ENCODE data around the gene DCST1. TPM values are rescaled to one million over a fixed set of nuclear protein-coding genes. Genes with fewer than 3 reads are reported as not detected.
A peak's percentile ranks its signal among the peaks of the same experiment; 100 is the strongest.

DCST1 gene
- total and polyA plus RNA-seq, 2 of the 13 experiments (the other 11 are each of a cell fraction or from before 2014, with no cell fraction given), result 0.04 TPM; not detected in 1

DNA sequence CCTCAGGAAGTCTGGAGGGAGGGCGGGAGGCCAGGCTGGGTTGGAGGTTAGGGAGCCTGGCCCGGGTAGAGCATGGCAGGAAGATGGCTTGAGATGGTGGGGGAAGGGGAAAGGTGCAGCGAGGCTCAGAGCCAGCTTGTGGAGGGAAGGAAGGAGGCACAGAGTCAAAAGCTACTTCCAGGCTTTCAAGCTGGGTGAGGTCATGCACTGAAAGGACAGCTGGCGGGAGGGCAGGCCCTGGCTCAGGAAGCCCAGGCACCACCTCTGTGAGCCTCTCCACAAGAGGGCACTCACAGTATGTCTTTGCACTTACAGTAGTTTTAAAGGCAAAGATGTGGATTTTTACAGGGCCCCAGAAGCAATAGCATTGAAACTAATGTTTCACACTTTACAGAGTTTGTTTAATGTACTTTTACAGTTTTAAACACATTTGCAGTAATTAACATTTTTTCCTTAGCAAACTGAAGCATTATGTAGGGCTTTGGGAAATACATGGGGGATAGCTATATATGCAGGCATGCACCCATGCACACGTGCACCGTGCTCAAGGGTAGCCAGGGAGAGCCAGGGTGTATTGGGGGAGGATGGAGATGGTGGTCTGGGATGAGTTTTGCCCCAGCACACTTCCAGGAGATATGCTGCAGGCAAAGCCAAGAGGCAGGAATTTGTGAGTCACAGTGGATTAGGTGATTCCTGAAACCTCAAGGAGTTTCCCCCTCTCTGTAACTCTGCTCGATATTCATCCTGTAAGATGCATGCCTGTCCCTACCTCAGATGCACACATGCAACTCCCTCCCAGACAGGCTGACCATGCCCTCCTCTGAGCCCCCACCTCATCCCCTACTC is 11.4 kb downstream of the DCST1 start:
- BruUV-seq (replicated peaks), result no TSS peak
- no peaks in the 10 kb centered on the region for H3K9me3 ChIP-seq (ENCODE audit: low read length)
- CTCF ChIA-PET (ENCODE audit: low intra/inter-chr PET ratio, low total read pairs), result interaction anchor here (0.9 to 3.0 kb wide), 6 partner anchors 14 to 139 kb away, joined by 3 to 27 read pairs (median 4); no protein-coding TSS in a partner anchor
- WGBS (ENCODE audit: low lambda C conversion rate), result 52% methylated on average over 7 of the region's 7 CpGs
- ATAC-seq (peak; percentile 85), FAIRE-seq (peak; percentile 95), DNase-seq (ENCODE audit: low spot score) (peak; percentile 79)
- no peak overlapping the region for H2AFZ ChIP-seq (ENCODE audit: low read length)
- no peak overlapping the region for H3K27ac ChIP-seq (ENCODE audit: extremely low read length, insufficient read depth, low read length)
- H3K4me2 ChIP-seq (ENCODE audit: low read depth, low read length), result peak overlapping the region; percentile 23; the same call in 1 of the 2 replicates
- intact Hi-C loops (cut with micrococcal nuclease; ENCODE audit: unreplicated experiment), result loop anchor here (5.0 kb wide), 2 partner anchors 37 to 138 kb away; no protein-coding TSS in a partner anchor
- POLR2A ChIA-PET, result interaction anchor here (0.8 to 3.2 kb wide), 6 partner anchors 18 to 128 kb away, joined by 3 to 12 read pairs (median 4); partner anchors contain the start of genes EFNA4 and KRTCAP2
- no peak overlapping the region for H3K9ac ChIP-seq (ENCODE audit: insufficient read depth, low read depth, low read length)
- H3K27me3 ChIP-seq (ENCODE audit: control insufficient read depth in 1 of 2, insufficient read depth in 2 of 2, low read length in 2 of 2), result peaks cover 7 to 21% of the 10 kb centered on the region in 2 experiments
- peak overlapping the region in 1 of 3 experiments; percentile 8; a peak in 1 of 6 replicates for H3K4me3 ChIP-seq (replicated peaks in 1 of 3; ENCODE audit: insufficient read depth in 1 of 3, low read depth in 2 of 3, low read length in 3 of 3)
- no peaks in the 10 kb centered on the region for H3K79me2 ChIP-seq (ENCODE audit: insufficient read depth, low read length)
- in situ Hi-C loops (cut with HindIII; ENCODE audit: extremely low pct_ligation_motif_present, low pct_unique_long_range_greater_than_20kb), result no loop called here
- no peaks in the 10 kb centered on the region for H4K20me1 ChIP-seq (ENCODE audit: insufficient read depth, low read length)
- no peaks in the 10 kb centered on the region for H3K36me3 ChIP-seq (replicated peaks in 1 of 2; ENCODE audit: control insufficient read depth in 1 of 2, insufficient read depth in 2 of 2, low read length in 2 of 2)
- peaks cover 69% of the 10 kb centered on the region for H3K4me1 ChIP-seq (ENCODE audit: insufficient read depth, low read length)
- TF ChIP-seq ZNF883 (CRISPR knock-in tag; IDR thresholded peaks at IDR 0.05; ENCODE audit: not compliant biosample characterization) (peak; percentile 49), MIER2 (CRISPR knock-in tag; IDR thresholded peaks at IDR 0.05) (0 out of 2 replicates have a peak, but pooled peaks have one; percentile 10), ZNF205 (CRISPR knock-in tag; IDR thresholded peaks at IDR 0.05) (0 out of 2 replicates have a peak, but pooled peaks have one; percentile 22), SOX13 (IDR thresholded peaks at IDR 0.05) (no peak), SOX13 (CRISPR knock-in tag; conservative IDR thresholded peaks at IDR 0.05 in 1 of 2, IDR thresholded peaks at IDR 0.05 in 1 of 2) (no peak), ZNF879 (CRISPR knock-in tag; IDR thresholded peaks at IDR 0.05) (no peak)
- TF ChIP-seq, protein P1, sequence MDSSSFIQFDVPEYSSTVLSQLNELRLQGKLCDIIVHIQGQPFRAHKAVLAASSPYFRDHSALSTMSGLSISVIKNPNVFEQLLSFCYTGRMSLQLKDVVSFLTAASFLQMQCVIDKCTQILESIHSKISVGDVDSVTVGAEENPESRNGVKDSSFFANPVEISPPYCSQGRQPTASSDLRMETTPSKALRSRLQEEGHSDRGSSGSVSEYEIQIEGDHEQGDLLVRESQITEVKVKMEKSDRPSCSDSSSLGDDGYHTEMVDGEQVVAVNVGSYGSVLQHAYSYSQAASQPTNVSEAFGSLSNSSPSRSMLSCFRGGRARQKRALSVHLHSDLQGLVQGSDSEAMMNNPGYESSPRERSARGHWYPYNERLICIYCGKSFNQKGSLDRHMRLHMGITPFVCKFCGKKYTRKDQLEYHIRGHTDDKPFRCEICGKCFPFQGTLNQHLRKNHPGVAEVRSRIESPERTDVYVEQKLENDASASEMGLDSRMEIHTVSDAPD (CRISPR knock-in tag; IDR thresholded peaks at IDR 0.05), result no peak
- TF ChIP-seq, protein P2, sequence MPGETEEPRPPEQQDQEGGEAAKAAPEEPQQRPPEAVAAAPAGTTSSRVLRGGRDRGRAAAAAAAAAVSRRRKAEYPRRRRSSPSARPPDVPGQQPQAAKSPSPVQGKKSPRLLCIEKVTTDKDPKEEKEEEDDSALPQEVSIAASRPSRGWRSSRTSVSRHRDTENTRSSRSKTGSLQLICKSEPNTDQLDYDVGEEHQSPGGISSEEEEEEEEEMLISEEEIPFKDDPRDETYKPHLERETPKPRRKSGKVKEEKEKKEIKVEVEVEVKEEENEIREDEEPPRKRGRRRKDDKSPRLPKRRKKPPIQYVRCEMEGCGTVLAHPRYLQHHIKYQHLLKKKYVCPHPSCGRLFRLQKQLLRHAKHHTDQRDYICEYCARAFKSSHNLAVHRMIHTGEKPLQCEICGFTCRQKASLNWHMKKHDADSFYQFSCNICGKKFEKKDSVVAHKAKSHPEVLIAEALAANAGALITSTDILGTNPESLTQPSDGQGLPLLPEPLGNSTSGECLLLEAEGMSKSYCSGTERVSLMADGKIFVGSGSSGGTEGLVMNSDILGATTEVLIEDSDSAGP (CRISPR knock-in tag; IDR thresholded peaks at IDR 0.05; ENCODE audit: borderline replicate concordance), result peak; percentile 93
- TF ChIP-seq, protein P3, sequence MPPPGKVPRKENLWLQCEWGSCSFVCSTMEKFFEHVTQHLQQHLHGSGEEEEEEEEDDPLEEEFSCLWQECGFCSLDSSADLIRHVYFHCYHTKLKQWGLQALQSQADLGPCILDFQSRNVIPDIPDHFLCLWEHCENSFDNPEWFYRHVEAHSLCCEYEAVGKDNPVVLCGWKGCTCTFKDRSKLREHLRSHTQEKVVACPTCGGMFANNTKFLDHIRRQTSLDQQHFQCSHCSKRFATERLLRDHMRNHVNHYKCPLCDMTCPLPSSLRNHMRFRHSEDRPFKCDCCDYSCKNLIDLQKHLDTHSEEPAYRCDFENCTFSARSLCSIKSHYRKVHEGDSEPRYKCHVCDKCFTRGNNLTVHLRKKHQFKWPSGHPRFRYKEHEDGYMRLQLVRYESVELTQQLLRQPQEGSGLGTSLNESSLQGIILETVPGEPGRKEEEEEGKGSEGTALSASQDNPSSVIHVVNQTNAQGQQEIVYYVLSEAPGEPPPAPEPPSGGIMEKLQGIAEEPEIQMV (CRISPR knock-in tag; IDR thresholded peaks at IDR 0.05; ENCODE audit: low read depth), result no peak
- TF ChIP-seq, protein P4, sequence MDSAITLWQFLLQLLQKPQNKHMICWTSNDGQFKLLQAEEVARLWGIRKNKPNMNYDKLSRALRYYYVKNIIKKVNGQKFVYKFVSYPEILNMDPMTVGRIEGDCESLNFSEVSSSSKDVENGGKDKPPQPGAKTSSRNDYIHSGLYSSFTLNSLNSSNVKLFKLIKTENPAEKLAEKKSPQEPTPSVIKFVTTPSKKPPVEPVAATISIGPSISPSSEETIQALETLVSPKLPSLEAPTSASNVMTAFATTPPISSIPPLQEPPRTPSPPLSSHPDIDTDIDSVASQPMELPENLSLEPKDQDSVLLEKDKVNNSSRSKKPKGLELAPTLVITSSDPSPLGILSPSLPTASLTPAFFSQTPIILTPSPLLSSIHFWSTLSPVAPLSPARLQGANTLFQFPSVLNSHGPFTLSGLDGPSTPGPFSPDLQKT (CRISPR knock-in tag; IDR thresholded peaks at IDR 0.05; ENCODE audit: borderline replicate concordance), result no peak
- TF ChIP-seq, protein P5, sequence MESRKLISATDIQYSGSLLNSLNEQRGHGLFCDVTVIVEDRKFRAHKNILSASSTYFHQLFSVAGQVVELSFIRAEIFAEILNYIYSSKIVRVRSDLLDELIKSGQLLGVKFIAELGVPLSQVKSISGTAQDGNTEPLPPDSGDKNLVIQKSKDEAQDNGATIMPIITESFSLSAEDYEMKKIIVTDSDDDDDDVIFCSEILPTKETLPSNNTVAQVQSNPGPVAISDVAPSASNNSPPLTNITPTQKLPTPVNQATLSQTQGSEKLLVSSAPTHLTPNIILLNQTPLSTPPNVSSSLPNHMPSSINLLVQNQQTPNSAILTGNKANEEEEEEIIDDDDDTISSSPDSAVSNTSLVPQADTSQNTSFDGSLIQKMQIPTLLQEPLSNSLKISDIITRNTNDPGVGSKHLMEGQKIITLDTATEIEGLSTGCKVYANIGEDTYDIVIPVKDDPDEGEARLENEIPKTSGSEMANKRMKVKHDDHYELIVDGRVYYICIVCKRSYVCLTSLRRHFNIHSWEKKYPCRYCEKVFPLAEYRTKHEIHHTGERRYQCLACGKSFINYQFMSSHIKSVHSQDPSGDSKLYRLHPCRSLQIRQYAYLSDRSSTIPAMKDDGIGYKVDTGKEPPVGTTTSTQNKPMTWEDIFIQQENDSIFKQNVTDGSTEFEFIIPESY (CRISPR knock-in tag; IDR thresholded peaks at IDR 0.05), result peak; percentile 52
- TF ChIP-seq, protein P6, sequence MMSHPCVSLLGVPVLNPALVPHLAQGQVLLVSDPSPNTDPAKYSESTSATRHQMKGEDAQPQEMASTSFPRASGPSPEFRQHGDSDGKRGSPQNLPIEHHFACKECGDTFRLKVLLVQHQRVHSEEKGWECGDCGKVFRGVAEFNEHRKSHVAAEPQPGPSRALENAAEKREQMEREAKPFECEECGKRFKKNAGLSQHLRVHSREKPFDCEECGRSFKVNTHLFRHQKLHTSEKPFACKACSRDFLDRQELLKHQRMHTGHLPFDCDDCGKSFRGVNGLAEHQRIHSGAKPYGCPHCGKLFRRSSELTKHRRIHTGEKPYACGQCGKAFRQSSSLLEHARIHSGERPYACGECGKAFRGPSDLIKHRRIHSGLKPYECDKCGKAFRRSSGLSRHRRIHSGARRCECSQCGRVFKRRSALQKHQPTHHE (CRISPR knock-in tag; IDR thresholded peaks at IDR 0.05; ENCODE audit: borderline replicate concordance), result no peak
